ENCODE data around the gene CELA2B. TPM values are rescaled to one million over a fixed set of nuclear protein-coding genes. Genes with fewer than 3 reads are reported as not detected.

Gene CELA2B
- total and polyA plus RNA-seq, 10 of the 15 experiments (the other 5 are each of a cell fraction or from before 2014, with no cell fraction given): not detected

GRCh38 chr1:15435239-15436077, 40.4 kb upstream of the CELA2B start (continued):
- TF ChIP-seq USF1 (IDR thresholded peaks at IDR 0.05; ENCODE audit: borderline replicate concordance, extremely low read length, insufficient read depth, low read depth, low read length): no peak
- TF ChIP-seq TARDBP (IDR thresholded peaks at IDR 0.05; ENCODE audit: borderline replicate concordance): 0 out of 2 replicates have a peak, but pooled peaks have one; percentile 45
- TF ChIP-seq PML (IDR thresholded peaks at IDR 0.05; ENCODE audit: low read length): no peak

- intact Hi-C loops (cut with micrococcal nuclease; ENCODE audit: unreplicated experiment) (loop anchor here (5.0 kb wide), 1 partner anchor 305 kb away; the partner anchor contains the start of gene TMEM82), in situ Hi-C loops (cut with MboI) (no loop called here)
- no peak overlapping the region for H3K9ac ChIP-seq (ENCODE audit: control insufficient read depth, insufficient read depth, low read length)
- no peaks in the 10 kb centered on the region for H3K36me3 ChIP-seq (ENCODE audit: control insufficient read depth in 2 of 2, insufficient read depth in 2 of 2, low read length in 1 of 2)
- ChIA-PET RAD21 (ENCODE audit: unreplicated experiment) (interaction anchor here (0.7 to 2.0 kb wide), 3 partner anchors 26 to 114 kb away, joined by 4 to 11 read pairs (median 4); no protein-coding TSS in a partner anchor), POLR2A (no interaction called here), SMC1A (ENCODE audit: uncharacterized antibody, unreplicated experiment) (interaction anchor here (0.7 to 2.4 kb wide), 3 partner anchors 24 to 114 kb away, joined by 3 to 13 read pairs (median 4); no protein-coding TSS in a partner anchor), CTCF (interaction anchor here (0.6 to 10.2 kb wide), 2 partner anchors 113 to 690 kb away, joined by 3 to 178 read pairs; no protein-coding TSS in a partner anchor)
- no peak overlapping the region for H2AFZ ChIP-seq (ENCODE audit: control insufficient read depth, low read depth, low read length)
- no peak for FAIRE-seq
- ATAC-seq: no peak
- no peaks in the 10 kb centered on the region for H3K9me3 ChIP-seq (replicated peaks; ENCODE audit: control insufficient read depth, insufficient read depth, low read length)
- WGBS (ENCODE audit: insufficient coverage, insufficient replicate concordance, low lambda C conversion rate, missing lambda C conversion rate): 66% methylated on average over 6 of the region's 6 CpGs
- no peak overlapping the region for H3K4me2 ChIP-seq (ENCODE audit: control insufficient read depth, insufficient read depth)
- H3K27ac ChIP-seq (ENCODE audit: control insufficient read depth, insufficient read depth): no peak overlapping the region
- TF ChIP-seq PAX5 (IDR thresholded peaks at IDR 0.05; ENCODE audit: borderline replicate concordance, low read depth, low read length): no peak
- no peak for TF ChIP-seq MTA3 (IDR thresholded peaks at IDR 0.05; ENCODE audit: borderline replicate concordance, low read length)
- TF ChIP-seq YY1 (IDR thresholded peaks at IDR 0.05; ENCODE audit: low read depth, low read length): no peak
- no peak for TF ChIP-seq CHD1 (IDR thresholded peaks at IDR 0.05; ENCODE audit: low read depth, low read length)
- no peak for TF ChIP-seq BCLAF1 (IDR thresholded peaks at IDR 0.05)
- no peak for TF ChIP-seq KLF5 (IDR thresholded peaks at IDR 0.05; ENCODE audit: partially characterized antibody)
- no peak for TF ChIP-seq NBN (IDR thresholded peaks at IDR 0.05)
- no peak for TF ChIP-seq IRF4 (IDR thresholded peaks at IDR 0.05; ENCODE audit: low read depth, low read length)
- no peak for TF ChIP-seq SMAD1 (IDR thresholded peaks at IDR 0.05; ENCODE audit: low read depth, partially characterized antibody)
- no peak for TF ChIP-seq CREM (IDR thresholded peaks at IDR 0.05; ENCODE audit: low read depth)
- TF ChIP-seq POLR2A (IDR thresholded peaks at IDR 0.05; ENCODE audit: low read depth, low read length): no peak
- no peak for TF ChIP-seq ZNF274 (IDR thresholded peaks at IDR 0.05; ENCODE audit: insufficient read depth, insufficient read length)
- no peak for TF ChIP-seq TBL1XR1 (IDR thresholded peaks at IDR 0.05; ENCODE audit: low read depth, low read length)
- no peaks in the 10 kb centered on the region for H3K4me1 ChIP-seq (ENCODE audit: control insufficient read depth, insufficient read depth, low read length)
- no peaks in the 10 kb centered on the region for H3K27me3 ChIP-seq (replicated peaks in 1 of 2; ENCODE audit: control insufficient read depth in 2 of 2, insufficient read depth in 2 of 2, low read length in 1 of 2)
- H3K4me3 ChIP-seq: no peak overlapping the region
- DNase-seq (ENCODE audit: low read depth, low spot score): no peak
- H4K20me1 ChIP-seq (ENCODE audit: control insufficient read depth, insufficient read depth): no peaks in the 10 kb centered on the region
- H3K79me2 ChIP-seq (ENCODE audit: control insufficient read depth, insufficient read depth, low read length): no peaks in the 10 kb centered on the region
- no TSS peak for BruUV-seq (replicated peaks)
These were observed 38.9 kb upstream of the CELA2B start for GRCh38 chr1:15436881-15437442.

All from GM12878 (cell line).